Stomach (tissue), 9 donors: ENCODE data around the gene FHOD3. TPM values are rescaled to one million over a fixed set of nuclear protein-coding genes. Genes with fewer than 3 reads are reported as not detected.

ENCODE experiments used
- DNase-seq, 2 donors: peaks; one replicate each; pipeline versions ENCODE4 v3.0.0 to v3.0.0-alpha.2; 2013 to 2019
- H3K27ac ChIP-seq, 5 donors: fragments of 200-600 bp in 4 of 5; sonication (generic) in 4 of 5; one replicate each; pipeline ENCODE4 v1.5.1; 2013 to 2019; ENCODE audit warnings: mild to moderate bottlenecking in 1 of 5, moderate library complexity in 1 of 5
- H3K27me3 ChIP-seq, 3 donors: fragments of 200-600 bp; sonication (generic); one replicate each; pipeline ENCODE4 v1.5.1; 2017 to 2019; ENCODE audit warnings: mixed run types in 1 of 3
- H3K36me3 ChIP-seq, 4 donors: fragments of 200-600 bp; sonication (generic); 1 replicate in 3 of 4; 2 replicates in 1 of 4; pipeline ENCODE4 v1.5.1; 2016 to 2019
- H3K4me1 ChIP-seq, 4 donors: fragments of 200-600 bp; sonication (generic); one replicate each; pipeline ENCODE4 v1.5.1; 2016 to 2019
- H3K4me3 ChIP-seq, 4 donors: fragments of 200-600 bp; sonication (generic) in 3 of 4; one replicate each; pipeline ENCODE4 v1.5.1; 2016 to 2019; ENCODE audit warnings: mild to moderate bottlenecking in 1 of 4
- H3K9me3 ChIP-seq, 4 donors: fragments of 200-600 bp; sonication (generic); one replicate each; pipeline ENCODE4 v1.5.1; 2016 to 2019
- EP300 ChIP-seq: sonication (generic); formaldehyde crosslinking; IDR thresholded peaks from one replicate; pipeline ENCODE4 v1.6.1; 2017; ENCODE audit warnings: antibody characterized with exemption
- POLR2A ChIP-seq, 4 donors: fragments of 450-650 bp; IDR thresholded peaks; one replicate each; pipeline ENCODE4 v1.6.1; 2016; ENCODE audit warnings: antibody characterized with exemption in 4 of 4, control low read depth in 2 of 4, mild to moderate bottlenecking in 1 of 4, moderate library complexity in 1 of 4
- POLR2AphosphoS5 ChIP-seq, 3 donors: sonication (generic); formaldehyde crosslinking; IDR thresholded peaks; one replicate each; pipeline ENCODE4 v1.6.1; 2016; ENCODE audit warnings: antibody characterized with exemption in 3 of 3
- WGBS, 5 donors: extraction: QIAGEN DNeasy Blood & Tissue Kit in 3 of 5; methylation state at CpG; one replicate each; pipeline versions ENCODE4 v1.1.5 to v1.1.7; 2013 to 2018; 5-methylcytosine and 5-hydroxymethylcytosine counted together
- intact Hi-C: fragments of 100-400 bp; cut with DNase I; formaldehyde crosslinking; loops from one replicate; pipeline ENCODE4 v1.15.1; 2023; ENCODE audit warnings: low total_unique reads
- polyA plus RNA-seq, 3 donors: library from polyadenylated mRNA; stranded (reverse); fragments of 200-250 nt; gene quantifications; one replicate each; pipeline ENCODE4 v1.2.3, GENCODE V29; 2013
- total RNA-seq, 5 donors: library from RNA; depleted of rRNA; stranded (reverse); fragments of >200 nt; gene quantifications; one replicate each; pipeline versions ENCODE4 v1.1.0 to v1.2.3, GENCODE V29; 2014 to 2016
- TF ChIP-seq, protein P1 (sequence below), 7 experiments: fragments of 450-650 bp in 4 of 7; fragments of 200-600 bp in 3 of 7; sonication (generic) in 3 of 7; IDR thresholded peaks; one replicate each; pipeline ENCODE4 v1.5.1; 2016 to 2019; ENCODE audit warnings: antibody characterized with exemption in 7 of 7, control low read depth in 2 of 7, mild to moderate bottlenecking in 1 of 7
- donor health status: healthy with polysubstance abuse.
- donor health status: Bipolar disorder and iron deficiency.
- donor health status: healthy.

Gene FHOD3
- total and polyA plus RNA-seq, 8 donors: under 0.01 to 9.1 (median 4.6) TPM

DNA sequence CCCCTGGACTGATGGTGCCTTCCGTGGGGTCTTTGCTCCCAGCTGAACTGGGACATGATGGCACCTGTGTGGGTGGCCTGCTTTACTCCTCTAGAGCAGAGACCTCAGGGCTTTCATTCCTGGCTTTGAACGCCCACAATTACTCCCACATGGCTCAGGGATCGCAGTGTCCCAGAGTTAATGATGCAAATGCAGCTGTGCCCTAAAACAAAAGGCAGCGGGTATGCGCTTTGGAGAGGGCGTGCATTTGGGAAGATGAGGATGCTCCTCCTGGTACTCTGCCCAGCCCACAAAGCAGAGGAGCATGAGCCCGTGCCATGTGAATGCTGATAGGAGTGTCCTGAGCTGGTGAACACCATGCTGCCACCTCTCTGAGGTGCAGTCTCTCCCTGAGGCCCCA, 173.4 kb downstream of the FHOD3 start:
- H3K36me3 ChIP-seq: no peaks in the 10 kb centered on the region
- H3K9me3 ChIP-seq: no peaks in the 10 kb centered on the region
- H3K4me3 ChIP-seq: no peak overlapping the region
- no peaks in the 10 kb centered on the region for H3K27me3 ChIP-seq
- no peak overlapping the region for H3K27ac ChIP-seq
- H3K4me1 ChIP-seq: no peaks in the 10 kb centered on the region
- no peak for DNase-seq
- intact Hi-C loops: no loop called here
- TF ChIP-seq POLR2A (IDR thresholded peaks at IDR 0.05): no peak
- WGBS, 5 donors: 73 to 91% (median 84%) methylated on average over 7 of the region's 7 CpGs

DNA sequence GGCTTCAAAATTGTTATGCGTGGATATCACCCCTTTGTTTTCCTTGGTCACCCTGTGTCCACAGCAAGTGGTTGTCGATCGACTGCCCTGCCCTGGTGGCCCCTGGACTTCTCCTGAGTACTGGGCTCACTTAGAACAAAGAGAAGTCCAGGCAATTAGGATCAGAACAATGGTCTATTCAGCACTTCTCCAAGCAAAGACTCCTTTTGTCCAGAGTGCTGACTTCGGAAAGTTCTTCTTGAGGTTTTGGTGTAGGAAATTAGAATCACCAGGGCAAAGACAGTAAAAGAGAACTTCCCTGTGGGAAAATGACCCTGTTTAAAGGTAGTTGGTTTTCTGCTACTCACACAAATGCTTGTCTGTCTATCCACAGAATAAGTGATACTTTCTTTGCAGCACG, 173.9 kb downstream of the FHOD3 start:
- no peak for TF ChIP-seq EP300
- TF ChIP-seq POLR2A (IDR thresholded peaks at IDR 0.05): no peak
- TF ChIP-seq POLR2AphosphoS5 (IDR thresholded peaks at IDR 0.05): no peak
- TF ChIP-seq, protein P1, sequence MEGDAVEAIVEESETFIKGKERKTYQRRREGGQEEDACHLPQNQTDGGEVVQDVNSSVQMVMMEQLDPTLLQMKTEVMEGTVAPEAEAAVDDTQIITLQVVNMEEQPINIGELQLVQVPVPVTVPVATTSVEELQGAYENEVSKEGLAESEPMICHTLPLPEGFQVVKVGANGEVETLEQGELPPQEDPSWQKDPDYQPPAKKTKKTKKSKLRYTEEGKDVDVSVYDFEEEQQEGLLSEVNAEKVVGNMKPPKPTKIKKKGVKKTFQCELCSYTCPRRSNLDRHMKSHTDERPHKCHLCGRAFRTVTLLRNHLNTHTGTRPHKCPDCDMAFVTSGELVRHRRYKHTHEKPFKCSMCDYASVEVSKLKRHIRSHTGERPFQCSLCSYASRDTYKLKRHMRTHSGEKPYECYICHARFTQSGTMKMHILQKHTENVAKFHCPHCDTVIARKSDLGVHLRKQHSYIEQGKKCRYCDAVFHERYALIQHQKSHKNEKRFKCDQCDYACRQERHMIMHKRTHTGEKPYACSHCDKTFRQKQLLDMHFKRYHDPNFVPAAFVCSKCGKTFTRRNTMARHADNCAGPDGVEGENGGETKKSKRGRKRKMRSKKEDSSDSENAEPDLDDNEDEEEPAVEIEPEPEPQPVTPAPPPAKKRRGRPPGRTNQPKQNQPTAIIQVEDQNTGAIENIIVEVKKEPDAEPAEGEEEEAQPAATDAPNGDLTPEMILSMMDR (IDR thresholded peaks at IDR 0.05): no peak
- intact Hi-C loops: no loop called here
- Histone ChIP-seq H3K27me3 (no peaks in the 10 kb centered on the region), H3K4me1 (no peaks in the 10 kb centered on the region), H3K9me3 (no peaks in the 10 kb centered on the region), H3K36me3 (no peaks in the 10 kb centered on the region), H3K27ac (no peak overlapping the region), H3K4me3 (no peak overlapping the region)
- WGBS, 5 donors: 56 to 76% (median 60%) methylated on average over 5 of the region's 5 CpGs
- DNase-seq: no peak

DNA sequence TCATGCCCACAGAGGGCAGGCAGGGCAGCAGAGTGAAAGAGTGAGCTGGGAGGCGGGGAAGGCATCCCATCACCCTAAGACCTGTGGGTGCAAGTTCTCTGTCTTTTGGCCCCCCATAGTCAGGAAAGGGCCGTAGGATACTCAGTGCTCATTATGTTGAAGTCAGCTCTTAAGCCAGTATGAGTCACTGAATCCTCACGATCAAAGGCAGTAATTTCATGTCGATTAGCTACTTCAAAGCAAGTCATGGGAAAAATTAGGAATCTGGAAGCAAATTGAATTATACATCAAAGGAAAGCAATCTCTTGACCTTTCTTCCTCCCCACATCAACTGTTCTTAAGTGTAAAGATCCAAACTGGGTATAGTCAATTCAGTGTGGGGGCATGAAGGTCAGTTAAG, 178.9 kb downstream of the FHOD3 start:
- no peak for DNase-seq
- H3K27me3 ChIP-seq: no peaks in the 10 kb centered on the region
- intact Hi-C loops: no loop called here
- no peak overlapping the region for H3K4me3 ChIP-seq
- H3K36me3 ChIP-seq: no peaks in the 10 kb centered on the region
- H3K9me3 ChIP-seq: no peaks in the 10 kb centered on the region
- H3K4me1 ChIP-seq: no peaks in the 10 kb centered on the region
- 78 to 90% (median 87%) methylated on average over 4 of the region's 4 CpGs for WGBS, 5 donors
- TF ChIP-seq, protein P1 (IDR thresholded peaks at IDR 0.05): no peak
- TF ChIP-seq POLR2AphosphoS5 (IDR thresholded peaks at IDR 0.05): no peak
- TF ChIP-seq POLR2A (IDR thresholded peaks at IDR 0.05): no peak
- TF ChIP-seq EP300: no peak
- no peak overlapping the region for H3K27ac ChIP-seq

DNA sequence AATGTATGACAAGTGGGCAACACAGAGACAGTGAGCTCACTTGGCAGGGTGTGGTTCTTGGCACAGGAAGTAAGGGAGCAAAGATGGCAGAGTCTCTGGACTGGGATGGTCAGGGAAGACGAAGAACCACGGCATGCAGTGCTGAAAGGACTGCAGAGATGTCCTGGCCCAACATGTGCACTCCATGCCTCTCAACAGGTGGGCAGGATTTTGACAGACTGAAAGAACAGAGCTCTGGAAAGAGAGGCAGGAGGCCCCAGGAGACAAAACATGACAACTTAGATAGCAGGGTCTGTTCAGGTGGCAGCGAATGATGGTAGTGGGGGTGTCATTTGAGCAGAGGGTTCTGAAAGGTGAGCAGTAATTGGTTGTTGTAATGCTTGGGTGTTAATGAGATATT, 180.3 kb downstream of the FHOD3 start:
- no peaks in the 10 kb centered on the region for H3K9me3 ChIP-seq
- no peaks in the 10 kb centered on the region for H3K4me1 ChIP-seq
- WGBS, 5 donors: 65 to 81% (median 80%) methylated on average over 3 of the region's 3 CpGs
- no peaks in the 10 kb centered on the region for H3K27me3 ChIP-seq
- no peak for DNase-seq
- no peaks in the 10 kb centered on the region for H3K36me3 ChIP-seq
- intact Hi-C loops: no loop called here
- H3K4me3 ChIP-seq: no peak overlapping the region
- no peak overlapping the region for H3K27ac ChIP-seq
- TF ChIP-seq POLR2AphosphoS5 (IDR thresholded peaks at IDR 0.05) (no peak), EP300 (no peak), POLR2A (IDR thresholded peaks at IDR 0.05) (no peak)
- TF ChIP-seq, protein P1 (IDR thresholded peaks at IDR 0.05): no peak

DNA sequence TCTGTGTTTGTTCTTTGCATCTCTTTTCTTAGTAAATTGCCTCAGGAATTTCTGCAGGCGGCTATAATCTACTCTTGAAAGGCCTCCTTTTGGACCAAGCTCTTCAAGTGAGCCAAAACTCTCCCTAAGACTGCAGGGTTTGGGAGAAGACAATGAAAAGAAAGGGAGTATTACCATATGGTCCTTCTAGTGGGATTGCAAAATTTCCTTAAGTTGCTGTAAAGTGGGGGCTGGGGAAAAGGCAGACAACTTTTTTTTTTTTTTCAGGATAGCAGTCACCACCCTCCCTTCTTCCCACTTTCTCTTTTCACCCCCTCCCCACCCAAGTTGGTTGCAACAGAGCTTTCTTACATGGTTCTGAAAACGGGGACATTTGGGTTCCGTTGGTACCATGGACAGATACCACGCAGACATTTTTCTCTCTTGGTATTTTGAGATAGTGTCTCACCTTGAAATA, 183.7 kb downstream of the FHOD3 start:
- no peaks in the 10 kb centered on the region for H3K4me1 ChIP-seq
- no peak for DNase-seq
- 35 to 55% (median 50%) methylated on average over 4 of the region's 4 CpGs for WGBS, 5 donors
- H3K27me3 ChIP-seq: no peaks in the 10 kb centered on the region
- no peak overlapping the region for H3K4me3 ChIP-seq
- H3K36me3 ChIP-seq: no peaks in the 10 kb centered on the region
- intact Hi-C loops: no loop called here
- TF ChIP-seq EP300 (no peak), POLR2AphosphoS5 (IDR thresholded peaks at IDR 0.05) (no peak), POLR2A (IDR thresholded peaks at IDR 0.05) (no peak)
- TF ChIP-seq, protein P1 (IDR thresholded peaks at IDR 0.05): no peak
- H3K9me3 ChIP-seq: no peaks in the 10 kb centered on the region
- H3K27ac ChIP-seq: no peak overlapping the region
